Cardiac muscle cell (in vitro differentiated cells and primary cell): ENCODE results near the gene IL1RAPL2. TPM values are rescaled to one million over a fixed set of nuclear protein-coding genes. Genes with fewer than 3 reads are reported as not detected.
"Not testable (repeated sequence)": the region's sequence is repeated elsewhere in the genome, so short reads cannot be mapped to it uniquely, and the experiment has no call there.

Source experiments
- DNase-seq, 2 donors: peaks; one replicate each; pipeline versions ENCODE4 v3.0.0 to v3.0.0-alpha.2; 2010 to 2017; ENCODE audit warnings: low read depth in 1 of 2, low spot score in 1 of 2
- H3K27ac ChIP-seq: fragments of 200-600 bp; sonication (generic); 2 replicates; pipeline ENCODE4 v1.5.1; 2016
- H3K27me3 ChIP-seq: fragments of 200-600 bp; sonication (generic); 2 replicates; pipeline ENCODE4 v1.6.0; 2016; ENCODE audit warnings: control low read depth
- H3K36me3 ChIP-seq: fragments of 200-600 bp; sonication (generic); 2 replicates; pipeline ENCODE4 v1.5.1; 2016; ENCODE audit warnings: control low read depth
- H3K4me1 ChIP-seq: fragments of 200-600 bp; sonication (generic); 2 replicates; pipeline ENCODE4 v1.8.1; 2017; ENCODE audit warnings: low read depth, mild to moderate bottlenecking, mixed run types
- H3K4me3 ChIP-seq: fragments of 200-600 bp; sonication (generic); 2 replicates; pipeline ENCODE4 v1.5.1; 2016; ENCODE audit warnings: mild to moderate bottlenecking
- H3K9me3 ChIP-seq: fragments of 200-600 bp; sonication (generic); 2 replicates; pipeline ENCODE4 v1.5.1; 2017; ENCODE audit warnings: low read depth, mild to moderate bottlenecking, control low read depth
- CTCF ChIP-seq: IDR thresholded peaks from 2 replicates; pipeline ENCODE4 v1.5.1; 2012; ENCODE audit warnings: low read depth, mild to moderate bottlenecking, low read length
- polyA plus RNA-seq: library from polyadenylated mRNA; unstranded; fragments of >200 nt; fragmentation: Nextera tagmentation; extraction: Ambion mirVana; gene quantifications from 2 replicates; pipeline ENCODE4 v1.2.1, GENCODE V29; 2016
- total RNA-seq: library from RNA; depleted of rRNA; stranded (reverse); fragments of >200 nt; gene quantifications from 2 replicates; pipeline ENCODE4 v1.2.3, GENCODE V29; 2016

Gene IL1RAPL2
- total and polyA plus RNA-seq, 2 experiments from 2014 or later = not detected

GRCh38 chrX:105803891-105804290 lies 1237.9 kb downstream of the IL1RAPL2 start:
- no peaks in the 10 kb centered on the region for H3K27me3 ChIP-seq
- no peak overlapping the region for H3K27ac ChIP-seq
- H3K4me3 ChIP-seq = no peak overlapping the region
- H3K36me3 ChIP-seq = no peaks in the 10 kb centered on the region
- no peak for DNase-seq
- no peak for TF ChIP-seq CTCF
- no peaks in the 10 kb centered on the region for H3K9me3 ChIP-seq
- no peaks in the 10 kb centered on the region for H3K4me1 ChIP-seq

GRCh38 chrX:105805655-105806054 lies 1239.7 kb downstream of the IL1RAPL2 start:
- H3K4me1 ChIP-seq, H3K27me3 ChIP-seq, H3K9me3 ChIP-seq, H3K27ac ChIP-seq, H3K4me3 ChIP-seq, H3K36me3 ChIP-seq, DNase-seq: not testable (repeated sequence)

GRCh38 chrX:105816517-105816916 lies 1250.5 kb downstream of the IL1RAPL2 start:
- Histone ChIP-seq H3K27me3 (peaks cover 23% of the 10 kb centered on the region), H3K9me3 (no peaks in the 10 kb centered on the region), H3K27ac (no peak overlapping the region), H3K4me3 (no peak overlapping the region), H3K4me1 (no peaks in the 10 kb centered on the region), H3K36me3 (no peaks in the 10 kb centered on the region)
- DNase-seq = no peak
- no peak for TF ChIP-seq CTCF
